WERI-Rb-1 (cell line): Measurements from ENCODE around the gene ATP6V1C2.

Experiments used
- DNase-seq: peaks from one replicate; pipeline ENCODE4 v3.0.0-alpha.2; 2020
- H3K27ac ChIP-seq: fragments of 250-450 bp; sonication (Bioruptor Pico); 2 replicates; pipeline ENCODE4 v1.5.1; 2020; ENCODE audit warnings: mild to moderate bottlenecking, moderate library complexity
- H3K27me3 ChIP-seq: fragments of 250-450 bp; sonication (Bioruptor Pico); 2 replicates; pipeline ENCODE4 v1.5.1; 2021; ENCODE audit warnings: mild to moderate bottlenecking, low read depth, moderate library complexity; ENCODE audit not compliant: insufficient read depth, severe bottlenecking
- H3K36me3 ChIP-seq: fragments of 250-450 bp; sonication (Bioruptor Pico); 2 replicates; pipeline ENCODE4 v1.5.1; 2020; ENCODE audit warnings: mild to moderate bottlenecking, moderate library complexity
- H3K4me3 ChIP-seq: 2 replicates; pipeline ENCODE4 v1.5.1; 2011; ENCODE audit warnings: low read depth, mild to moderate bottlenecking, control low read depth, low read length
- H3K9me3 ChIP-seq: fragments of 250-450 bp; sonication (Bioruptor Pico); 2 replicates; pipeline ENCODE4 v1.5.1; 2021; ENCODE audit warnings: mild to moderate bottlenecking, moderate library complexity; ENCODE audit not compliant: severe bottlenecking
- CTCF ChIP-seq: IDR thresholded peaks from 2 replicates; pipeline ENCODE4 v1.5.1; 2011; ENCODE audit warnings: low read depth, mild to moderate bottlenecking, control low read depth, inconsistent platforms, low read length

ATP6V1C2 gene

GRCh38 chr2:10830203-10830602 lies 108.8 kb downstream of the ATP6V1C2 start:
- Histone ChIP-seq H3K27ac (no peak overlapping the region), H3K9me3 (no peaks in the 10 kb centered on the region), H3K4me3 (no peak overlapping the region), H3K27me3 (no peaks in the 10 kb centered on the region), H3K36me3 (no peaks in the 10 kb centered on the region)
- no peak for DNase-seq
- no peak for TF ChIP-seq CTCF

DNA sequence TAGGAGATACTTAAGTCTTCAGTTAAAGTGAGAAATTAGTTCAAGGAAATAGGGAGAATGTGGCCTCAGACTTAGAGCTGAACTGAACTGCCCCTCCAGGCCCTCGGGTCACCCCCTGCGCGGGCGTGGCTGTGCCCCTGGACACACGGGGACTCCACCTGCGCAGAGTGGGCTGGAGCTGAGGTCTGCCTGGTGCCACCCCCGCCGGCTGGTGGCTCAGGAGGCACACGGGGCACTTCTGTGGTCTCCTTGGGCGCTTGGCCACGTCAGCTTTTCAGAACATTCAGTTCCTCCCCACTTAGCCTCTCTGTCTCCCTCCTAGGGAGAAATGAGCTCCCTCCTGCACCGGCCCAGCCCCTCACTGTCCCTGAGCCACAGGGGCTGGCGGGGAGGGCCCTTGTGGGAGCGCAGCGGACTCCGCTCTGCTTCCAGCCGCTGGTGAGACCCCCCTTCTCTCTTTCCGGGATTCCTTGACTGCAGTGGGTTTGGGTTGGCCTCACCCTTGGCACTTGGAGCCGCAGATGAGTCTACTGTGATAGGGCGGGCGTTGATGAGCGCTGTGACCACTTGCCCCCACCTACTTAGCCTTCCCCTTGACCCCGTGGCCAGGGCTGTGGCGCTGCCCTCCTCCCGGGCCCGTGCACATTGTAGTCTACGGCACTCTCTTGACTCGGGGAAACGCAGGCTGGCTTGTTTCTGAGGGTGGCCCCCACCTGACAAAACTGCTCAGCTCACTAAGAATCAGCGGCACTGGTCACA lies 109.4 kb downstream of the ATP6V1C2 start:
- Histone ChIP-seq H3K27me3 (no peaks in the 10 kb centered on the region), H3K36me3 (no peaks in the 10 kb centered on the region), H3K9me3 (no peaks in the 10 kb centered on the region), H3K4me3 (no peak overlapping the region), H3K27ac (no peak overlapping the region)
- TF ChIP-seq CTCF, result no peak
- DNase-seq, result no peak

DNA sequence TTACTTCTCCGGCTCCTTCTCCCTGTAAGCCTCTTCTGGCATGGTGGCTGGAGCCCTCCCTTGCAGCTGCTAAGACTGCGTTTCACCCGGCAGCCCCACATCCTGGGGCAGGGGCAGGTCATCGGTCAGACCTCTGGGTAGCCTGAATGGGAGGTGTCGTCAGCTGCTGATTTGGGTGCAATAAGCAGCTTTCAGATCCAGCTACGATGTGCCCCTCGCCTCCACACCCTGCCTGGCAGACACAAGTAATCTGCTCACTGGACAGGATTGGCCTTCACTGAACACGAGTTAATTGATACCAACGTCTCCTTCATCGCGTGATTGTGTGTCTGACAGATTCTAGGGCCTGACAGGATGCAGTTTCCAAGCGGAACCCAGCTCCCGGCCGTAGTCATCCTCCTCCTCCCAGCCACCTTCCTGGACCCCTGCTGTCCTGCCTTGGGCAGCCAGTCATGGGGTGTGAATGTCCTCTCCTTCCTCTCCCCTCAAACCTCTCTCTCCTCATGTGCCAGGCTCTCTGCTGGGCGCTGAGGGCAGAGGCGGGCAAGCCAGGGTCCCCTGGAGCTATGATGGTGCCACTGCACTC lies 110.1 kb downstream of the ATP6V1C2 start:
- no peak overlapping the region for H3K4me3 ChIP-seq
- no peak overlapping the region for H3K27ac ChIP-seq
- H3K36me3 ChIP-seq, result no peaks in the 10 kb centered on the region
- no peaks in the 10 kb centered on the region for H3K9me3 ChIP-seq
- DNase-seq, result no peak
- TF ChIP-seq CTCF, result no peak
- H3K27me3 ChIP-seq, result no peaks in the 10 kb centered on the region

DNA sequence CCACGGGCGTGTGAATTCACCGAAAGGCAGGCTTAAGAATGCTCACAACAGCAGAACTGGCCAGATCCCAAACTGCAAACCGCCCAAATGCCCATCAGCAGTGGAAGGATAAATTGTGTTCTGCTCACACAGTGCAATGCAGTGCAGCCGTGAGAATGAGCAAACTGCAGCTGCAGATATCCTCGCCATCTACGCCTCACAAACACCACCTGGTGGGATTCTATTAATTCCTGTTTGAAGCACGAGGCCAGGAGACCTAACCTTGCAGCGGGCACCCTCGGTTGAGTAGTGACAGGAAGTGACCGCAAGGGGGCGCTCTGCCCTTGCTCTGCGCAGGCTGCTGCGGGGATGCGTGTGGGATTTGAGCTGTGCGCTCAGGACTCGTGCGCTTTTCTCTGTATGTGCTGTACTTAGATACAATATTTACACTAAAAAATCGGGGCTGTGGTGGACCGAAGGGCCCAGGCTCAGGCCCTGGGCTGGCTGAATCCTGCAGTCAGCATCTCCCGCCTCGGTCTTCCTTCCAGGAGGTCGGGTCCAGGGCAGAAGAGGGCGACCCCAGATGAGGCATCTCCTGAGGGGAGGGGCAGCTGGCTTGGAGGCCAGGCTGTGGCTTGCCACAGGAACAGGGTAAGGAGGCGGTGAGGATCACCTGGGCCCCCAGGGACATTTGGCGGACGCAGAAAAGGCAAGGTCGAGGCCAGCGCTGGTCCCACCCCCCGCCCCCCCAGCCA lies 110.9 kb downstream of the ATP6V1C2 start:
- Histone ChIP-seq H3K4me3 (no peak overlapping the region), H3K36me3 (no peaks in the 10 kb centered on the region), H3K27ac (no peak overlapping the region), H3K27me3 (no peaks in the 10 kb centered on the region), H3K9me3 (no peaks in the 10 kb centered on the region)
- peak; percentile 93 for DNase-seq
- TF ChIP-seq CTCF, result peak; percentile 99

DNA sequence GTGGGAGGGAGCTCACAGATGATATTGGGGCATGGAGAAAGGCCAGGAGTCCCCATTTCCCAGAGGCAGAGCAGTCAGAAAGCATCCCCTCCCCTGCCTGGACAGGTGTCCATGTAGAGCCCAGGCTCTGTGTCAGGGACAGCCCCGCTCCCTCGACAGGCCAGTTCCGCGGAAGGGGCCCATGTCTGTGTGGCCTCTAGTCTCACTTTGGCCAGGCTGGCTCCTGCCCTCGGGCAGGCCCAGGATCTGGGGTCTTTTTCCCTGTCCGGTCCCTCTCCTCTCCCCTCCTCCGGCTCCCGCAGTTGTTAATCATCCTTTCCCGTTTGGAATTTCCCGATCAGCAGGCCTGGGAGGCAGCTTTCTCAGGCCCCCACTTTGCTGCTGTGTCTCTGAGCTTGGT lies 111.6 kb downstream of the ATP6V1C2 start:
- Histone ChIP-seq H3K36me3 (no peaks in the 10 kb centered on the region), H3K4me3 (no peak overlapping the region), H3K9me3 (no peaks in the 10 kb centered on the region), H3K27me3 (no peaks in the 10 kb centered on the region), H3K27ac (no peak overlapping the region)
- TF ChIP-seq CTCF, result no peak
- DNase-seq, result no peak
